Skeletal muscle cell (primary cell): ENCODE results near the gene GOPC.
"Not testable (repeated sequence)": the region's sequence is repeated elsewhere in the genome, so short reads cannot be mapped to it uniquely, and the experiment has no call there.

Source experiments
- DNase-seq: peaks from one replicate; pipeline ENCODE4 v3.0.0-alpha.2; 2010; ENCODE audit warnings: low read depth
- H3K4me3 ChIP-seq: 2 replicates; pipeline ENCODE4 v1.5.1; 2011; ENCODE audit warnings: low read depth, mild to moderate bottlenecking, control low read depth, low read length, moderate library complexity

The GOPC gene

GRCh38 chr6:117602151-117602898 is at the start of gene GOPC:
TSS of gene GOPC (minus strand) at chr6:117602511. CDS start at chr6:117602288, 223 bp downstream.
- peak within 1 kb of the TSS; percentile 98 for H3K4me3 ChIP-seq
- DNase-seq = peak; percentile 95

GRCh38 chr6:117651984-117652383 is 49.7 kb upstream of the GOPC start:
- H3K4me3 ChIP-seq, DNase-seq: not testable (repeated sequence)

- no peak for DNase-seq
Observed at GRCh38 chr6:117642976-117643375, 40.7 kb upstream of the GOPC start.

DNA sequence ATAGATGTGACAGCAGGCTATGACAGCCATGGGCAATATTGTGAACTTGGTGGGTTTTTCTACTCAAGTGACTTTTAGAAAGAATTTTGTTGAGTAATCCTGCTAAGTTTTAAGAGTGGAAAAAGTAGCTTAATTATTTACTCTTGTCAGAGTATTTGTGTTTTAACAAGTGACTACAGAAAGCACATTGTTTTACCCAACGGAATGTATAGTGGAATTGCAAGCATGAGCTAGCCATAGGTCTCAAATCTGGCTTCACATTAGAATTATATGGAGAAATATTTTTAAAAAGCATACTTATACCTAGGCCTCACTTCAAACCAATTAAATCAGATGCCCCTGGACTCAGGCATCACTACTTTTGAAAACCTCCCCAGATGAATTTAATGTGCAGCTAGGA is 35.5 kb upstream of the GOPC start:
- H3K4me3 ChIP-seq = no peak overlapping the region
- no peak for DNase-seq

More at GRCh38 chr6:117642976-117643375, 40.7 kb upstream of the GOPC start:
- H3K4me3 ChIP-seq = no peak overlapping the region

GRCh38 chr6:117629119-117629660 is 26.9 kb upstream of the GOPC start:
- no peak overlapping the region for H3K4me3 ChIP-seq
- DNase-seq = no peak

DNA sequence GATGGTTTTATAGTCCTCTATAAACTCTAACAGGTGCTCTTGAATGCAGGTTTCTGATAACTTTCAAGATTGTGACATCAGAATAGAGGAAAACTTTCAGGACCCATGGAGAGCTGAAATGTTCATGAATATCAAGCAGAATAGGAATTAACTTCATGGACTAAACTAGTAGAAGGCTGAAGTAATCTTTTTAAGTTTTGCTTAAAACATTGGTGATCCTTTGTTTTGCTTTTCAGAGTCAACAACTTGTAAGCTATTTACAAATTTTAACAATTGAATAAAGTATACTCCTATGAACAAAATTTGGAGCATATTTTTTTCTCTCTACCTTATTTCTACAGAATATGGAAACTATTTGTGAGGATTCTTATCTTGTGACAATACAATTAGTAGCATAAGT is 25.2 kb upstream of the GOPC start:
- H3K4me3 ChIP-seq = no peak overlapping the region
- DNase-seq = no peak

DNA sequence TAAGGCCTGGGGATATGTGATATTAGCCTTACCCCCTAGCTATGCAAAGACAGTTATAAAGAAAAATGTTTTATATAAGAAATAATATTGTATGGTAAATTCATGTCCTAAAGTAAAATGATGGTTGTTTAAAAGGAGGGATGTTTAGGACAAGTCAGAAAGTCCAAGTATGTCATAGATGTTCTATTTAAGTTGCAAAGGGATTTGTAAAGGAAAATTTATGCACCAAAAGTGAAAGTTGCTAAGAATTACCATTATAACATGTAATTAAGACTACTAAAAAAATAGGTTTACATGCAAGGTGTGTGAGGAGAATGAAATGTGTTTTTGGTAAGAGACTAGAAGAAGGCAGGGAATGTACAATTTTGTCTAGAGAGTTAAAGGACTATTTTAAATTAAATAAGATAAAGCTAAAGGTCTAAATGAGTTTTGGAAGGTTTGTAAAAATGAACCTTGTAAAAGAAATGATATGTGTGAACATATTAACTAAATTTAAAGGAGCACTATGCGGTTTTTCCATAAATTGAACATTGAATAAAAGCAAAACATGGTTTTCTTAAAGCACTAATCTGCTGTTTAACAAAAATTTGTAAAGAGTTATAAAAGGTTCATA is 22.7 kb upstream of the GOPC start:
- no peak for DNase-seq
- no peak overlapping the region for H3K4me3 ChIP-seq

GRCh38 chr6:117619178-117619577 is 16.9 kb upstream of the GOPC start:
- H3K4me3 ChIP-seq = no peak overlapping the region
- no peak for DNase-seq

- no peak for DNase-seq
- no peak overlapping the region for H3K4me3 ChIP-seq
Observed at GRCh38 chr6:117617210-117618035, 15.1 kb upstream of the GOPC start.

- no peak overlapping the region for H3K4me3 ChIP-seq
- DNase-seq = no peak
Observed at GRCh38 chr6:117616391-117617209, 14.3 kb upstream of the GOPC start.

DNA sequence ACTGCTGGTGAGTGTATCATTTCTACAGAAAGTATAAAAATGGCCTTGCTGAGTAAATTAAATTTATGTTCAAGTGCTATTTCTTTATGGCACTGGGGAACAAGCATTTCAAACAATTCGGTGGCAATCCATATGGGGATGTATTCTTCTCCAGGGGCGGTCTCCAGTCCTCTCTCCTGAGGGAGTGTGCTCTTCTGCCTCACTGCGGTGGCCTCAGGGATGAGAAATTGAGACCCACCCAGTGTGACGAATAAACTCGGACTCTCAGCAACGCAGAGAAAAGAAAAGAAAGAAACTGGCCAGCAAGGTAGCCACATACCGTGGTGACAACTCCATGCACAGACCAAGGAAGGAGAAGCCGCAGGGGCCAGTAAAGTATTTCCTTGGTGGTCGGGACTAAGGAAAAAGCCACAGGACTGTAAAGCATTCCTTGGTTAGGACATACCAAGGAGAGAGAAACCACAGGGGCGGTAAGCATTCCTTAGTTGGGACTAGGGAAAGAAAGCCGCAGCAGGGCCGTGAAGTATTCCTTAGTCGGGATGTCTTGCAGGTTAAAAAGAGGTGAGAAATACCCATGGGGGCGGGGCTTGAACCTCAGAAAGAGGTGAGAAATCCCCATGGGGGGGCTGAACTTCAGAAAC is 13.6 kb upstream of the GOPC start:
- peak; percentile 25 for DNase-seq
- no peak overlapping the region for H3K4me3 ChIP-seq

GRCh38 chr6:117613920-117614560 is 11.7 kb upstream of the GOPC start:
- H3K4me3 ChIP-seq = no peak overlapping the region
- no peak for DNase-seq

DNA sequence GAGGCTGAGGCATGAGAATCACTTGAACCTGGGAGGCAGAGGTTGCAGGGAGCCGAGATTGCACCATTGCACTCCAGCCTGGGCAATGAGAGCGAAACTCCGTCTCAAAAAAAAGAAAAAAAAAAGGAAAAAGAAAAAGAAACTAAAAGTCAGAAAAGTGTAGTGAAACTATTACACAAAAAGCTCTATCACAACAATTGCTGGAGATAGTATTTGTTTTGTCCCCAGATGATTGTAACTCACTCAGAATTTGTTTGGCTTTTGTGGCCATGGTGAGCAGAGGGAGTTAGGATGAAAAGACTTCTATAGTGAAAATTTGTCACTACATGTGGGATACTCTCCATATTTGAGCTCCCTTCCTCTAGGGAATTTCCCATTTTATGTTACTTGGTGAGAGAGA is 5.2 kb upstream of the GOPC start:
- DNase-seq = no peak
- H3K4me3 ChIP-seq = no peak overlapping the region

DNA sequence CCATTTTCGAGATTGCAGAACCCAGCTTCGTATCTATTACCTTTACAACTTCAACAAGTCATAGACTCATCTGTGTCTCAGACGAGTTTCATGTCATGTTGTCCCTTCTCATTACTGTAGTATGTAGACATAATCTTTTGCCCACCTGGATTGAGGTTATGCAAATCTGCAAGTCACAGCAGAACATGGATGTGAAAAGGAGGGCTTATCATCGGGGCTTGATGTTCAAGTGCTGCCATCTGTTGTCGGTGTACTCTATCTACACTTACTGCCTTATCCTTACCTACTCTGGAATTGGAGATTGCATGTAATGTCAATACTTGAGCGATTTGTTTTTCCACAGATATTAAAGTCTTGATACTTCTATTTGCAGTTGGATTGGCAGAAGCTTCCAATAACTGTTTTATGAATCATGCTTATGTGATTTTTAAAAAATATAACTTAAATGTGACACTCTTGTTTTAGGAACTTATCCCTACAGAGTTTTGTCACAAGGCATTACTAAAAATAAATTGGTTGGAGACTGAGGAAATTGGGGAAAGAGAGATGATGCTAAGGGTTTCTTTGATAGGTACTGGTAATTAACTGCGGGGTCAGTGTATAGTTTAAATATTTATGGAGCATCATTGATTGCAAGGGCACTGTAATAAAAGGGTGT is 3.0 kb upstream of the GOPC start:
- no peak overlapping the region for H3K4me3 ChIP-seq
- DNase-seq = peak; percentile 44

GRCh38 chr6:117603821-117604220 is 1.5 kb upstream of the GOPC start:
- no peak overlapping the region for H3K4me3 ChIP-seq
- no peak for DNase-seq

- H3K4me3 ChIP-seq = peak overlapping the region; percentile 98
- no peak for DNase-seq
Observed at GRCh38 chr6:117602899-117603588, 733 bp upstream of the GOPC start.

DNA sequence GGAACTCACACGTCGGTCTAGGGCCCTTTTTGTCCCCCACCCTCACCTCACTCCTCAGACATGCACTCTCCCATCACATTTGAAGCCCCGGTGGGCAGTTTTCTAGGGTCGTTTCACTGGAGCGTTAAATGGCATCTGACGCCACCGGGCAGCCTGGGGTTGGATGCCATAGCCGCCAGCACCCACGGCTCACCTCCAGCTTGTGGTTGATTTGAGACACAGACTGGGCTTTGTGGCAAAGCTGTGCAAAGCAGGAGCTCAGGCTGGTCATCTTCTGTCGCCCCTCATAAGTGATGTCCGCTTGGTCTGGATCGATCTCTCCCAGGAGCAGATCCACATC is 530 bp downstream of the GOPC start:
- peak overlapping the region; percentile 98 for H3K4me3 ChIP-seq
- no peak for DNase-seq
